Cardiac fibroblast (primary cell): ENCODE results near the gene ABCA3.

ENCODE experiments used
- DNase-seq, 2 donors: peaks; one replicate each; pipeline versions ENCODE4 v3.0.0 to v3.0.0-alpha.2; 2010; ENCODE audit warnings: low read depth in 2 of 2
- H3K4me3 ChIP-seq, 2 donors: replicated peaks in 1 of 2; 1 replicate in 1 of 2; 2 replicates in 1 of 2; pipeline ENCODE4 v1.5.1; 2011; ENCODE audit warnings: low read depth in 2 of 2, low read length in 2 of 2, mild to moderate bottlenecking in 2 of 2, moderate library complexity in 1 of 2
- CTCF ChIP-seq: IDR thresholded peaks from one replicate; pipeline ENCODE4 v1.5.1; 2011; ENCODE audit warnings: low read depth, mild to moderate bottlenecking, low read length, inconsistent platforms

The ABCA3 gene

GRCh38 chr16:2297506-2297860, 43.0 kb downstream of the ABCA3 start:
- no peak for DNase-seq
- H3K4me3 ChIP-seq, result no peak overlapping the region
- no peak for TF ChIP-seq CTCF

DNA sequence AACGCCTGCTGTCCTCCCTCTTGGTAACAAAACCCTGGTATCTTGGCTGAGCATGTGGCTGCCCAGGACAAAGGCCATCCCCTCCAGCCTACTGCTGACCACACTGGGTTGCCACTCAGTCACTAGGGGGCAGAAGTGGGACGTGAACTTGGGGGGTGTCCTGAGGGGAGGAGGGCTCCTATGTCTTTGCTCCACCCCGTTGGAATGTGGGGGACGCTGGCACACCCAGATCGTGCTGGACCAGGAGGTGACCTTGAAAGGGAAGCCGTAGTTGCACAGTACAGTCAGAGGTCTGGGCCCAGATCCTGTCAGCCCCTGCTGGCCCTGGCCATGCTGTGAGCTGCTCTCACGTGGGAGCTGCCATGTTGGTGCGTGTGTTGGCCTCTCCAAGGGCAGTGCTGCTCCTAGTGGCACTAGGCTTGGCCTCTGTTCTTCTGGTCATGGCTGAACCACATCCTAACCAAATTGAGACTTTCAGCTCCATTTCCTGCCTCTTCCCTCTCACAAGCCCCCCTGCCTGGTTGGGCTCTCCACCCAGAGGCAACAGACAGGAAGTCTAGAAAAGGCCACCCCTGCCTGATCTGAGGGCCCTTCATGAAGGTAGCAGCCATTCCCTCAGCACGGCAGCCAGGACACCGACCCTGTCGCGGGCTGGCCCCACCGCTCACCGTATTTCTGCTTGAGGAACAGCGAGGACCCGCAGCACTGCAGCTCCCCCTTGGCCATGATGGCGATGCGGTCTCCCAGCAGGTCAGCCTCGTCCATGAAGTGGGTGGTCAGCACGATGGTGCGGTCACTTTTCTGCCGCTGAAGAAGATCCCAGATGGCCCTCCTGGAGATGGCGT, 43.6 kb downstream of the ABCA3 start:
- no peak overlapping the region for H3K4me3 ChIP-seq
- peak; percentile 61 for TF ChIP-seq CTCF
- DNase-seq, result peak; percentile 40 to 53

GRCh38 chr16:2295056-2295798, 45.3 kb downstream of the ABCA3 start:
- no peak for DNase-seq
- no peak overlapping the region for H3K4me3 ChIP-seq
- no peak for TF ChIP-seq CTCF

DNA sequence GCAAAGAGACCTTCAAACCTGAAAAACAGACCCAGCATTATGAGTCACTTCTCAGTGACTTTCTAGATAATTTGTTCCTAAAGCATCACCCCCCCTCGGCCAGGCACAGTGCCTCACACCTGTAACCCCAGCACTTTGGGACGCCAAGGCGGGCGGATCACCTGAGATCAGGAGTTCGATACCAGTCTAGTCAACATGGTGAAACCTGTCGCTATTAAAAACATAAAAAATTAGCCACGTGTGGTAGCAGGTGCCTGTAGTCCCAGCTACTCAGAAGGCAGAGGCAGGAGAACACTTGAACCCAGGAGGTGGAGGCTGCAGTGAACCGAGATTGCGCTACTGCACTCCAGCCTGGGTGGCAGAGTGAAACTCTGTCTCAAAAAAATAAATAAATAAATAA, 48.3 kb downstream of the ABCA3 start:
- no peak overlapping the region for H3K4me3 ChIP-seq
- TF ChIP-seq CTCF, result no peak
- no peak for DNase-seq

- TF ChIP-seq CTCF, result no peak
- H3K4me3 ChIP-seq, result no peak overlapping the region
- DNase-seq, result no peak
Measured at GRCh38 chr16:2289282-2289681, 51.2 kb downstream of the ABCA3 start.

DNA sequence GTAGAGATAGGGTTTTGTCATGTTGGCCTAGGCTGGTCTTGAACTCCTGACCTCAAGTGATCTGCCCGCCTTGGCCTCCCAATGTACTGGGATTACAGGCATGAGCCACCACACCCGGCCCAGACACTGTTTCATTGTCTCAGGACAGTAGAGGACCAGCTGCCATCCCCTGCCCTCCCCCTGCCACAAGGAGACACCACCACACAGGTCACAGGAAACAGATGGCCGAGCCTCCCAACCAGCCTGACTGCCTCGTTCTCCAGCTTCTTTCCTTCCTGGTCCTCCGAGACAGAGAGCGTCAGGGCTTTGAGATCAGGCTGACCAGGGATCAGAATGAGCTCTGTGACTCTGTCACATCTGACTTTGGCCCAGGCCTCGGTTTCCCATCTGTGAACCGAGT, 51.8 kb downstream of the ABCA3 start:
- TF ChIP-seq CTCF, result no peak
- H3K4me3 ChIP-seq, result no peak overlapping the region
- no peak for DNase-seq
